ENCODE data around the gene SPTBN1.

SPTBN1 gene

DNA sequence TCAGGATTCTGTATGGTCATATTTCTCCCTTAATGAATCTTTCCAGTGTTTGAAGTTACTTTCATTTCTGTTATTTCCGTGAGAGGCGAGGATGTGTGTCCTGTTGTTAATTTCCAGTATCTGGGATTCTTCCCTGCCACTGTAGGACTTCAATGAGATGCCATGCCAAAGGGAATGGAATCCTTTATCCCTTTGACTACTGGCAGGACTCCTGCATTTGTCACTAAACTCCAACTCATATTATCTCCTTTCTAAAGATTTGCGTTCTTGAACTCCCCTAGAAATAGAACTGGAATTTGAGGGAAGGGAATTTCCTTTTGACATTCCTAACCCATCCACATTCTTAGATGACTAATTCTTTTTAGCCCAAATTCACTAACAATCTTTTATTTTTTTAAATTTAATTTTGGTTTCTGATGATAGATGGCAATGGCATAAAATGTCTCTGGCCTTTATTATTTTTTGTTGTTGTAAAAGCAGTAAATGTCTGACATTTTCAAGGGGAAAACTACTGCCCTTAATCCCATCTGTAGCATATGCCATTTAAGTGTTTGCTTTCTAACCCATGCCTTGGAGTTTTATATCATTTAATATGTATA lies 179.5 kb downstream of the SPTBN1 start:
- Histone ChIP-seq H3K4me3 (peak overlapping the region in 1 of 2 donors; percentile 11), H3K27me3 (no peaks in the 10 kb centered on the region), H3K9me3 (no peaks in the 10 kb centered on the region), H3K27ac (peak overlapping the region; percentile 28 to 49), H3K36me3 (peaks cover 40 to 66% (median 61%) of the 10 kb centered on the region in 3 donors), H3K4me1 (peaks cover 0 to 44% (median 25%) of the 10 kb centered on the region in 4 donors)
- TF ChIP-seq, protein P1, sequence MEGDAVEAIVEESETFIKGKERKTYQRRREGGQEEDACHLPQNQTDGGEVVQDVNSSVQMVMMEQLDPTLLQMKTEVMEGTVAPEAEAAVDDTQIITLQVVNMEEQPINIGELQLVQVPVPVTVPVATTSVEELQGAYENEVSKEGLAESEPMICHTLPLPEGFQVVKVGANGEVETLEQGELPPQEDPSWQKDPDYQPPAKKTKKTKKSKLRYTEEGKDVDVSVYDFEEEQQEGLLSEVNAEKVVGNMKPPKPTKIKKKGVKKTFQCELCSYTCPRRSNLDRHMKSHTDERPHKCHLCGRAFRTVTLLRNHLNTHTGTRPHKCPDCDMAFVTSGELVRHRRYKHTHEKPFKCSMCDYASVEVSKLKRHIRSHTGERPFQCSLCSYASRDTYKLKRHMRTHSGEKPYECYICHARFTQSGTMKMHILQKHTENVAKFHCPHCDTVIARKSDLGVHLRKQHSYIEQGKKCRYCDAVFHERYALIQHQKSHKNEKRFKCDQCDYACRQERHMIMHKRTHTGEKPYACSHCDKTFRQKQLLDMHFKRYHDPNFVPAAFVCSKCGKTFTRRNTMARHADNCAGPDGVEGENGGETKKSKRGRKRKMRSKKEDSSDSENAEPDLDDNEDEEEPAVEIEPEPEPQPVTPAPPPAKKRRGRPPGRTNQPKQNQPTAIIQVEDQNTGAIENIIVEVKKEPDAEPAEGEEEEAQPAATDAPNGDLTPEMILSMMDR (IDR thresholded peaks at IDR 0.05), result no peak
- DNase-seq, result no peak
- intact Hi-C loops (cut with DNase I; ENCODE audit: low total_unique reads), result no loop called here

DNA sequence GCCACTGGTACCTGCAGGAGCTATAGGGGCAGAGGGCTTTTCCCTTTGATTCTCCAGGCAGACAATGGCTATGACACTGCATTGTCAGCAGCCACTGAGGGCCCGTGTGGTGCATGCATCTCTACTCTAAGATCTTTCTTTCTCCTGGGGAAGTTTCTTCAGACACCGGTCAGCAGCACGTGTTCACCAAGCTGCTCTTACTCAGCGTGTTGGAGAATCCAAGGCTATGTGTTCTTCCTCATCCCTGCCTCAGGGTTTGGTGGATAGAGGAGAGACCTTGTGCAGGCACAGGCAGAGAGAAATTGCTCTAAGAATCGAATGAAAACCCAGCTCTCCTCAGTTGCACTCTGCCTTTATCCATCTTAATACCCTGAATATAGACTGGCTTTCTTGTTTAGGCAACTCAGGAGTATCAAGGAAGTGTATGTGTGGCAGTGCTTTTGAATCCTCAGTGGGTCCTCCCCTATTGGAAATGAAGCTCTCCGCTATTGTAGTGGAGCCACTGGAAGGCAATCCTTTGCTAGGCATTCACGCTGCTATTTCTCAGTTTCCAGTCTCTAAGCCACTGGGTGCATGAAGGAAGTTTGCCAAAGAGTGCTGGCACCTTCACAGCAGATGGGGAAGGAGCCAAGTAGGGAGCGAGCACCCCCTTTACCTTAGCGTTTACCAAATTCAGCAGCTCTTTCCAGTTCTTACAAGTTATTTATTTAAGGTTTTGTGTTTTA lies 180.4 kb downstream of the SPTBN1 start:
- H3K9me3 ChIP-seq, result no peaks in the 10 kb centered on the region
- no peak for DNase-seq
- no peak overlapping the region for H3K4me3 ChIP-seq
- TF ChIP-seq, protein P1 (IDR thresholded peaks at IDR 0.05), result no peak
- no peaks in the 10 kb centered on the region for H3K27me3 ChIP-seq
- intact Hi-C loops (cut with DNase I; ENCODE audit: low total_unique reads), result no loop called here
- peaks cover 31 to 66% (median 61%) of the 10 kb centered on the region in 3 donors for H3K36me3 ChIP-seq
- H3K4me1 ChIP-seq, result peaks cover 0 to 35% (median 25%) of the 10 kb centered on the region in 4 donors
- H3K27ac ChIP-seq, result peak overlapping the region in 1 of 2 donors; percentile 49

DNA sequence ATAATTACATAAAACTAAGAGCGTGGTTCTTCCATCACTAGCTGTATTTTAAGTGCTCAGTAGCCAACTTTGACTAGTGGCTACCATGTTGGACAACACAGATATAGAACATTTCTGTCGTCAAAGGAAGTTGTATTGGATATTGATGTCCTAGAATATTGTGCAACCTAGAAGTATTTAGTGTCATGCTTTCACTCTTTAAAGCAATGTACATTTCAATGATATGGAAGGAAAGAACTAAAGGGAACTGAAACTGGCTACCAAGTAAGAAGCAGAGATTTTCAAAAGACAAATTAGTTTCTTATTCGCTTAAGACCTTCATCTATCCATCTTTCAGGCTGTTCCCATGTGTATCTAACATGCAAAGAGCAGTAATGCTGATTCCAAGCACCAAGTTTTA lies 182.0 kb downstream of the SPTBN1 start:
- Histone ChIP-seq H3K9me3 (no peaks in the 10 kb centered on the region), H3K27ac (no peak overlapping the region), H3K4me3 (no peak overlapping the region), H3K27me3 (no peaks in the 10 kb centered on the region), H3K36me3 (peaks cover 24 to 63% (median 58%) of the 10 kb centered on the region in 3 donors), H3K4me1 (peaks cover 0 to 35% (median 25%) of the 10 kb centered on the region in 4 donors)
- intact Hi-C loops (cut with DNase I; ENCODE audit: low total_unique reads), result no loop called here
- no peak for DNase-seq
- TF ChIP-seq, protein P1 (IDR thresholded peaks at IDR 0.05), result no peak

DNA sequence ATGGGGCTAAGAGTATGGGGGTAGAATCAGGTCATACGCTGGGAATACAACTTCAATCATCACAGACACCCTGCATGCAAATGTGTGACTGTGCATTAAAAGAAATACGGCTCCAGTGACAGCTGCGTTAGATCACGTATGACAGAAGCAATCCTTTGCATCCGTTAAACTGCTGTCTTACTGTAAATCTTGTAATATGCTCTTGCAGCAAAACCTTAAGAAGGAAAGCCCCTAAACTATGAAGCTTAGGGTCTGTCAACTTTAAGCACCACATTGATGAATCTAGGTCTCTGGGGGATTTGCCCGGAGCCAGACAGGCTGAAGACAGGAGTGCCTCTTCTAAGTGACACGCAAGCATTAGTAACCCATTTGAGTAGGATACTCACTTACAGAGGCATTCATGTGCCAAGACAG lies 182.7 kb downstream of the SPTBN1 start:
- Histone ChIP-seq H3K4me3 (no peak overlapping the region), H3K9me3 (no peaks in the 10 kb centered on the region), H3K27me3 (no peaks in the 10 kb centered on the region), H3K36me3 (peaks cover 29 to 63% (median 60%) of the 10 kb centered on the region in 3 donors), H3K4me1 (peaks cover 0 to 31% (median 25%) of the 10 kb centered on the region in 4 donors), H3K27ac (no peak overlapping the region)
- TF ChIP-seq, protein P1 (IDR thresholded peaks at IDR 0.05), result no peak
- no peak for DNase-seq
- intact Hi-C loops (cut with DNase I; ENCODE audit: low total_unique reads), result no loop called here

DNA sequence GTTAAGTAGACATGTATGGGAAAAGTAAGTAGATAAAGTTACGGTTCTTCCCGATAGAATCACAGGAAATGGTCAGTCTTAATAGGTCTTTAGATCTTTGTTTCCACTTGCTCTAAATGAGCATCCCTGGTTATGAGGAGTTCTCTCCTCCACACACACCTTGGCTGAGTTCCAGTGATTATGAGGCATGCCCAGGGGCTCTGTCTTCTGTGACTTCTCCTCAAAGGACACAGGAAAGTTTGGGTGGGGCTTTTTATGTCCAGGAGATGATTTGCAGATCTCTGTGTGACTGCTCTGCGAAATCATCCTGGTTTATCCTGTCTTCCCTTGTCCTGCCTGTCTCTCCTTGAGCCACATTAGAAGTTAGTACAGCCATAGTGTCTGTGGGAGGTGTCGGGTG lies 183.5 kb downstream of the SPTBN1 start:
- DNase-seq, result no peak
- Histone ChIP-seq H3K27me3 (no peaks in the 10 kb centered on the region), H3K36me3 (peaks cover 37 to 68% (median 63%) of the 10 kb centered on the region in 3 donors), H3K4me1 (peaks cover 0 to 24% (median 18%) of the 10 kb centered on the region in 4 donors), H3K27ac (no peak overlapping the region), H3K4me3 (no peak overlapping the region), H3K9me3 (no peaks in the 10 kb centered on the region)
- intact Hi-C loops (cut with DNase I; ENCODE audit: low total_unique reads), result no loop called here
- TF ChIP-seq, protein P1 (IDR thresholded peaks at IDR 0.05), result no peak

Data from tibial artery (tissue), 4 donors.